PC-3 (cell line): ENCODE results near the gene SOX5. TPM values are rescaled to one million over a fixed set of nuclear protein-coding genes. Genes with fewer than 3 reads are reported as not detected.
"Not testable (repeated sequence)": the region's sequence is repeated elsewhere in the genome, so short reads cannot be mapped to it uniquely, and the experiment has no call there.

ENCODE experiments used
- ATAC-seq: fragments of 200-7000 bp; cut with Tn5 transposase; 2 replicates; pipeline ENCODE4 v1.9.1; 2020; ENCODE audit warnings: mild to moderate bottlenecking, moderate library complexity
- BruUV-seq: library from RNA; stranded (reverse); fragments of 400-500 nt; replicated peaks from 2 replicates; lab custom pipeline; 2021; lab: Mats Ljungman, UMichigan
- CTCF ChIA-PET: fragments of 300-600 bp; sonication (Branson Sonifier 250); formaldehyde crosslinking; loops from one replicate; lab custom pipeline; 2022; ENCODE audit warnings: antibody characterized with exemption; lab: Charles Lee
- POLR2A ChIA-PET: fragments of 300-600 bp; sonication (Branson Sonifier 250); formaldehyde crosslinking; loops from one replicate; lab custom pipeline; 2022; ENCODE audit warnings: antibody characterized with exemption; ENCODE audit not compliant: unreplicated experiment; lab: Charles Lee
- DNase-seq: peaks from one replicate; pipeline ENCODE4 v3.0.0-alpha.2; 2015
- H2AFZ ChIP-seq: fragments of 300-600 bp; sonication (generic); 2 replicates; pipeline ENCODE4 v1.6.0; 2016; ENCODE audit warnings: antibody characterized with exemption, low read length
- H3F3A ChIP-seq: fragments of 300-600 bp; sonication (generic); one replicate; pipeline ENCODE4 v1.6.0; 2017; ENCODE audit warnings: antibody characterized with exemption, low read length, control low read depth, mild to moderate bottlenecking; ENCODE audit not compliant: unreplicated experiment
- H3K27ac ChIP-seq: fragments of 300-600 bp; sonication (generic); 2 replicates; pipeline ENCODE4 v1.5.1; 2016; ENCODE audit warnings: mild to moderate bottlenecking, low read length
- H3K27me3 ChIP-seq: fragments of 300-600 bp; sonication (generic); 2 replicates; pipeline ENCODE4 v1.6.1; 2016; ENCODE audit warnings: low read length, mixed read lengths
- H3K36me3 ChIP-seq: fragments of 300-600 bp; sonication (generic); 2 replicates; pipeline ENCODE4 v1.6.1; 2016; ENCODE audit warnings: low read depth, mixed run types, low read length, mixed read lengths
- H3K4me1 ChIP-seq: fragments of 300-600 bp; sonication (generic); 2 replicates; pipeline ENCODE4 v1.5.1; 2016; ENCODE audit warnings: low read length; ENCODE audit not compliant: insufficient read depth
- H3K4me2 ChIP-seq: fragments of 300-600 bp; sonication (generic); 2 replicates; pipeline ENCODE4 v1.6.0; 2016; ENCODE audit warnings: low read length
- H3K4me3 ChIP-seq: fragments of 300-600 bp; sonication (generic); 2 replicates; pipeline ENCODE4 v1.5.1; 2016; ENCODE audit warnings: mild to moderate bottlenecking, low read length, mixed read lengths
- H3K79me2 ChIP-seq: fragments of 300-600 bp; sonication (generic); 2 replicates; pipeline ENCODE4 v1.6.1; 2017; ENCODE audit warnings: low read length, mixed read lengths
- H3K9ac ChIP-seq: fragments of 300-600 bp; sonication (generic); 2 replicates; pipeline ENCODE4 v1.6.0; 2016; ENCODE audit warnings: mild to moderate bottlenecking, low read length
- H3K9me2 ChIP-seq: fragments of 300-600 bp; sonication (generic); replicated peaks from 2 replicates; pipeline ENCODE4 v1.6.1; 2016; ENCODE audit warnings: mixed run types, low read length, mixed read lengths
- H3K9me3 ChIP-seq: fragments of 300-600 bp; sonication (generic); 2 replicates; pipeline ENCODE4 v1.6.1; 2016; ENCODE audit warnings: low read length, mixed read lengths
- H4K20me1 ChIP-seq: fragments of 300-600 bp; sonication (generic); 2 replicates; pipeline ENCODE4 v1.6.1; 2016; ENCODE audit warnings: low read length, mixed read lengths
- CTCF ChIP-seq: fragments of 300-600 bp; sonication (generic); conservative IDR thresholded peaks from 2 replicates; pipeline ENCODE4 v1.5.1; 2017; ENCODE audit warnings: antibody characterized with exemption, low read depth, mild to moderate bottlenecking, low read length
- EZH2 ChIP-seq: fragments of 300-600 bp; sonication (generic); IDR thresholded peaks from one replicate; pipeline ENCODE4 v1.6.1; 2017; ENCODE audit warnings: antibody characterized with exemption, mild to moderate bottlenecking, low read length; ENCODE audit not compliant: unreplicated experiment
- EZH2phosphoT487 ChIP-seq: fragments of 300-600 bp; sonication (generic); IDR thresholded peaks from 2 replicates; pipeline ENCODE4 v1.6.1; 2018; ENCODE audit warnings: mild to moderate bottlenecking, antibody characterized with exemption, low read length, borderline replicate concordance
- intact Hi-C: fragments of 100-400 bp; cut with micrococcal nuclease; formaldehyde crosslinking; loops from 2 replicates; pipeline ENCODE4 v1.9.0; 2023
- total RNA-seq: library from RNA; depleted of rRNA; stranded (reverse); fragments of >200 nt; gene quantifications from 2 replicates; pipeline ENCODE4 v1.2.3, GENCODE V29; 2014

The SOX5 gene
- total RNA-seq, 1 experiment from 2014 or later = not detected

GRCh38 chr12:23884909-23885308 lies 64.6 kb downstream of the SOX5 start:
- no peak for TF ChIP-seq CTCF
- TF ChIP-seq EZH2 = no peak
- TF ChIP-seq EZH2phosphoT487 = no peak
- no peaks in the 10 kb centered on the region for H3K9me2 ChIP-seq
- peaks cover 16% of the 10 kb centered on the region; the same call in 1 of the 2 replicates for H3K27me3 ChIP-seq
- no peaks in the 10 kb centered on the region for H4K20me1 ChIP-seq
- H3K9ac ChIP-seq = no peak overlapping the region
- H3K4me1 ChIP-seq = no peaks in the 10 kb centered on the region
- H3K9me3 ChIP-seq = no peaks in the 10 kb centered on the region
- POLR2A ChIA-PET = no interaction called here
- no TSS peak for BruUV-seq
- no peak overlapping the region for H3K4me3 ChIP-seq
- H3K79me2 ChIP-seq = no peaks in the 10 kb centered on the region
- H3K27ac ChIP-seq = no peak overlapping the region
- no peak overlapping the region for H3K4me2 ChIP-seq
- CTCF ChIA-PET = no interaction called here
- H3K36me3 ChIP-seq = no peaks in the 10 kb centered on the region
- DNase-seq (no peak), ATAC-seq (no peak)
- no peak overlapping the region for H2AFZ ChIP-seq
- intact Hi-C loops = no loop called here
- no peaks in the 10 kb centered on the region for H3F3A ChIP-seq

GRCh38 chr12:23880988-23881387 lies 68.5 kb downstream of the SOX5 start:
- ChIA-PET POLR2A (no interaction called here), CTCF (no interaction called here)
- H3K27ac ChIP-seq = no peak overlapping the region
- H3K9me3 ChIP-seq = no peaks in the 10 kb centered on the region
- H3K27me3 ChIP-seq = peaks cover 16% of the 10 kb centered on the region; the same call in 1 of the 2 replicates
- no peak overlapping the region for H3K9ac ChIP-seq
- no peak overlapping the region for H3K4me3 ChIP-seq
- no TSS peak for BruUV-seq
- ATAC-seq (no peak), DNase-seq (no peak)
- no peaks in the 10 kb centered on the region for H4K20me1 ChIP-seq
- no peak overlapping the region for H2AFZ ChIP-seq
- no peaks in the 10 kb centered on the region for H3K4me1 ChIP-seq
- no peaks in the 10 kb centered on the region for H3K36me3 ChIP-seq
- TF ChIP-seq EZH2 (no peak), CTCF (no peak), EZH2phosphoT487 (no peak)
- no peaks in the 10 kb centered on the region for H3K9me2 ChIP-seq
- H3F3A ChIP-seq = no peaks in the 10 kb centered on the region
- no peak overlapping the region for H3K4me2 ChIP-seq
- H3K79me2 ChIP-seq = no peaks in the 10 kb centered on the region
- intact Hi-C loops = no loop called here

- H3F3A ChIP-seq, H3K9me2 ChIP-seq, POLR2A ChIA-PET, intact Hi-C loops, H3K4me1 ChIP-seq, H4K20me1 ChIP-seq, H3K4me2 ChIP-seq, H3K9ac ChIP-seq, DNase-seq, CTCF ChIA-PET, H3K79me2 ChIP-seq, H3K27ac ChIP-seq, H3K9me3 ChIP-seq, H3K4me3 ChIP-seq, H2AFZ ChIP-seq, H3K36me3 ChIP-seq, BruUV-seq, H3K27me3 ChIP-seq, ATAC-seq: not testable (repeated sequence)
These were observed 72.9 kb downstream of the SOX5 start for GRCh38 chr12:23876618-23877017.
